Neutrophil (primary cell): ENCODE measurements around the gene ENO4.

Experiments
- H3K27ac ChIP-seq: fragments of 200-600 bp; sonication (generic); 2 replicates; pipeline ENCODE4 v1.5.1; 2016; ENCODE audit warnings: mild to moderate bottlenecking, moderate library complexity
- H3K27me3 ChIP-seq: fragments of 200-600 bp; sonication (generic); 2 replicates; pipeline ENCODE4 v1.6.0; 2016; ENCODE audit warnings: mild to moderate bottlenecking
- H3K36me3 ChIP-seq: fragments of 200-600 bp; sonication (generic); 2 replicates; pipeline ENCODE4 v1.5.1; 2017
- H3K4me1 ChIP-seq, 2 experiments: fragments of 200-600 bp in 1 of 2; sonication (generic) in 1 of 2; 1 replicate in 1 of 2; 2 replicates in 1 of 2; pipeline versions ENCODE4 v1.5.1 to v1.6.1; 2013 to 2016; ENCODE audit warnings: low read depth in 1 of 2, low read length in 1 of 2, mild to moderate bottlenecking in 1 of 2, moderate library complexity in 1 of 2; ENCODE audit not compliant: control insufficient read depth in 1 of 2, insufficient read depth in 1 of 2
- H3K4me3 ChIP-seq, 2 experiments: fragments of 200-600 bp in 1 of 2; sonication (generic) in 1 of 2; 1 replicate in 1 of 2; 2 replicates in 1 of 2; pipeline ENCODE4 v1.5.1; 2013 to 2016; ENCODE audit warnings: low read depth in 1 of 2, low read length in 1 of 2, mild to moderate bottlenecking in 1 of 2, moderate library complexity in 1 of 2
- H3K9me3 ChIP-seq: fragments of 200-600 bp; sonication (generic); 2 replicates; pipeline ENCODE4 v1.5.1; 2016
- CTCF ChIP-seq: fragments of 200-600 bp; sonication (generic); IDR thresholded peaks from 2 replicates; pipeline ENCODE4 v1.5.1; 2016; ENCODE audit warnings: antibody characterized with exemption

The ENO4 gene

GRCh38 chr10:116850058-116850611 is 836 bp downstream of the ENO4 start:
- TF ChIP-seq CTCF: no peak
- no peak overlapping the region for H3K27ac ChIP-seq

GRCh38 chr10:116852246-116852645 is 2.9 kb downstream of the ENO4 start:
- Histone ChIP-seq H3K27me3 (peaks cover 55% of the 10 kb centered on the region), H3K9me3 (no peaks in the 10 kb centered on the region), H3K4me1 (no peaks in the 10 kb centered on the region), H3K27ac (no peak overlapping the region), H3K4me3 (no peak overlapping the region), H3K36me3 (no peaks in the 10 kb centered on the region)
- TF ChIP-seq CTCF: no peak

More at GRCh38 chr10:116850058-116850611, 836 bp downstream of the ENO4 start:
- Histone ChIP-seq H3K27me3 (peaks cover 77% of the 10 kb centered on the region), H3K36me3 (no peaks in the 10 kb centered on the region), H3K4me1 (no peaks in the 10 kb centered on the region), H3K9me3 (no peaks in the 10 kb centered on the region), H3K4me3 (no peak overlapping the region)

GRCh38 chr10:116853287-116853686 is 4.0 kb downstream of the ENO4 start:
- Histone ChIP-seq H3K27ac (no peak overlapping the region), H3K9me3 (no peaks in the 10 kb centered on the region), H3K27me3 (peaks cover 51% of the 10 kb centered on the region), H3K4me3 (no peak overlapping the region), H3K36me3 (no peaks in the 10 kb centered on the region), H3K4me1 (no peaks in the 10 kb centered on the region)
- TF ChIP-seq CTCF: no peak

- H3K27ac ChIP-seq: no peak overlapping the region
- H3K9me3 ChIP-seq: no peaks in the 10 kb centered on the region
- H3K4me1 ChIP-seq: no peaks in the 10 kb centered on the region
- H3K27me3 ChIP-seq: peaks cover 49% of the 10 kb centered on the region
- no peaks in the 10 kb centered on the region for H3K36me3 ChIP-seq
- TF ChIP-seq CTCF: no peak
- H3K4me3 ChIP-seq: no peak overlapping the region
Observed at GRCh38 chr10:116853701-116854100, 4.4 kb downstream of the ENO4 start.

- TF ChIP-seq CTCF: no peak
- no peaks in the 10 kb centered on the region for H3K9me3 ChIP-seq
- no peaks in the 10 kb centered on the region for H3K4me1 ChIP-seq
Observed at GRCh38 chr10:116857156-116857555, 7.9 kb downstream of the ENO4 start.

GRCh38 chr10:116861796-116862195 is 12.5 kb downstream of the ENO4 start:
- no peak overlapping the region for H3K27ac ChIP-seq

More at GRCh38 chr10:116857156-116857555, 7.9 kb downstream of the ENO4 start:
- no peaks in the 10 kb centered on the region for H3K36me3 ChIP-seq
- H3K27ac ChIP-seq: no peak overlapping the region
- peaks cover 20% of the 10 kb centered on the region for H3K27me3 ChIP-seq
- H3K4me3 ChIP-seq: no peak overlapping the region

More at GRCh38 chr10:116861796-116862195, 12.5 kb downstream of the ENO4 start:
- no peaks in the 10 kb centered on the region for H3K36me3 ChIP-seq
- H3K4me1 ChIP-seq: no peaks in the 10 kb centered on the region
- TF ChIP-seq CTCF: no peak
- no peak overlapping the region for H3K4me3 ChIP-seq
- H3K27me3 ChIP-seq: peaks cover 13% of the 10 kb centered on the region
- H3K9me3 ChIP-seq: no peaks in the 10 kb centered on the region
